Measurements from ENCODE around the gene ST6GALNAC5.

GRCh38 chr1:76901158-76901767 lies 34.0 kb downstream of the ST6GALNAC5 start:
- TF ChIP-seq CTCF (conservative IDR thresholded peaks at IDR 0.05; ENCODE audit: low read length) (peak; percentile 85), EZH2phosphoT487 (IDR thresholded peaks at IDR 0.05; ENCODE audit: borderline replicate concordance) (no peak)
